Activated naive CD8-positive, alpha-beta T cell treated with anti-CD3 and anti-CD28 coated beads for 36 hours (primary cell): ENCODE data around the gene PTPDC1. TPM values are rescaled to one million over a fixed set of nuclear protein-coding genes. Genes with fewer than 3 reads are reported as not detected.
"Not testable (repeated sequence)": the region's sequence is repeated elsewhere in the genome, so short reads cannot be mapped to it uniquely, and the experiment has no call there.

Experiments used
- DNase-seq: peaks from one replicate; pipeline ENCODE4 v3.0.0; 2021
- H3K27ac Mint-ChIP-seq: one replicate; pipeline ENCODE4 v1.8.0; 2022; ENCODE audit warnings: mild to moderate bottlenecking, moderate library complexity, mixed read lengths
- H3K27me3 Mint-ChIP-seq: one replicate; pipeline ENCODE4 v1.8.0; 2022; ENCODE audit warnings: mild to moderate bottlenecking, mixed read lengths
- H3K36me3 Mint-ChIP-seq: one replicate; pipeline ENCODE4 v1.8.0; 2021; ENCODE audit warnings: mild to moderate bottlenecking, mixed read lengths
- H3K4me1 Mint-ChIP-seq: one replicate; pipeline ENCODE4 v1.8.0; 2021; ENCODE audit warnings: mixed read lengths
- H3K4me3 Mint-ChIP-seq: one replicate; pipeline ENCODE4 v1.8.0; 2022; ENCODE audit warnings: mild to moderate bottlenecking, moderate library complexity, mixed read lengths
- H3K9me3 Mint-ChIP-seq: one replicate; pipeline ENCODE4 v1.8.0; 2022; ENCODE audit warnings: mixed read lengths
- total RNA-seq, 2 experiments: library from RNA; stranded (reverse); gene quantifications; one replicate each; pipeline ENCODE4 v1.2.3, GENCODE V29; 2021

Gene PTPDC1
- total RNA-seq, 2 experiments from 2014 or later = 5.8 to 6.0 TPM

- no peak for DNase-seq
- Mint-ChIP-seq H3K9me3 (no peaks in the 10 kb centered on the region), H3K27ac (no peak overlapping the region), H3K27me3 (no peaks in the 10 kb centered on the region), H3K4me3 (no peak overlapping the region), H3K4me1 (peaks cover 6% of the 10 kb centered on the region), H3K36me3 (peaks cover 7% of the 10 kb centered on the region)
Observed at GRCh38 chr9:94081864-94082463, 2.3 kb upstream of the PTPDC1 start.

- no peaks in the 10 kb centered on the region for H3K9me3 Mint-ChIP-seq
- peaks cover 6% of the 10 kb centered on the region for H3K4me1 Mint-ChIP-seq
- no peaks in the 10 kb centered on the region for H3K27me3 Mint-ChIP-seq
- no peak for DNase-seq
- peaks cover 7% of the 10 kb centered on the region for H3K36me3 Mint-ChIP-seq
- no peak overlapping the region for H3K4me3 Mint-ChIP-seq
- no peak overlapping the region for H3K27ac Mint-ChIP-seq
Observed at GRCh38 chr9:94082553-94082952, 1.7 kb upstream of the PTPDC1 start.

- no peaks in the 10 kb centered on the region for H3K9me3 Mint-ChIP-seq
- peaks cover 7% of the 10 kb centered on the region for H3K36me3 Mint-ChIP-seq
- H3K27me3 Mint-ChIP-seq = no peaks in the 10 kb centered on the region
- peaks cover 6% of the 10 kb centered on the region for H3K4me1 Mint-ChIP-seq
- no peak for DNase-seq
- H3K27ac Mint-ChIP-seq = no peak overlapping the region
- no peak overlapping the region for H3K4me3 Mint-ChIP-seq
Observed at GRCh38 chr9:94082956-94083355, 1.3 kb upstream of the PTPDC1 start.

GRCh38 chr9:94083384-94083783 lies 880 bp upstream of the PTPDC1 start:
- Mint-ChIP-seq H3K36me3 (peaks cover 5% of the 10 kb centered on the region), H3K9me3 (no peaks in the 10 kb centered on the region), H3K27me3 (no peaks in the 10 kb centered on the region), H3K4me1 (peaks cover 6% of the 10 kb centered on the region), H3K4me3 (no peak overlapping the region), H3K27ac (no peak overlapping the region)
- no peak for DNase-seq

GRCh38 chr9:94085062-94085639 lies 887 bp downstream of the PTPDC1 start:
- DNase-seq = no peak
- Mint-ChIP-seq H3K4me1 (peaks cover 6% of the 10 kb centered on the region), H3K4me3 (no peak overlapping the region), H3K27me3 (no peaks in the 10 kb centered on the region), H3K27ac (no peak overlapping the region), H3K36me3 (no peaks in the 10 kb centered on the region), H3K9me3 (no peaks in the 10 kb centered on the region)

GRCh38 chr9:94086486-94087345 lies 2.5 kb downstream of the PTPDC1 start:
- peaks cover 6% of the 10 kb centered on the region for H3K4me1 Mint-ChIP-seq
- DNase-seq = no peak

GRCh38 chr9:94094219-94095145 lies 10.2 kb downstream of the PTPDC1 start:
- H3K27ac Mint-ChIP-seq, H3K27me3 Mint-ChIP-seq, H3K4me3 Mint-ChIP-seq, DNase-seq, H3K9me3 Mint-ChIP-seq, H3K4me1 Mint-ChIP-seq: not testable (repeated sequence)
- H3K36me3 Mint-ChIP-seq = peaks cover 10% of the 10 kb centered on the region

More at GRCh38 chr9:94086486-94087345, 2.5 kb downstream of the PTPDC1 start:
- no peak overlapping the region for H3K27ac Mint-ChIP-seq
- no peaks in the 10 kb centered on the region for H3K36me3 Mint-ChIP-seq
- H3K4me3 Mint-ChIP-seq = no peak overlapping the region
- no peaks in the 10 kb centered on the region for H3K27me3 Mint-ChIP-seq
- H3K9me3 Mint-ChIP-seq = no peaks in the 10 kb centered on the region

GRCh38 chr9:94096819-94097577 lies 12.7 kb downstream of the PTPDC1 start:
- peaks cover 10% of the 10 kb centered on the region for H3K36me3 Mint-ChIP-seq
- no peak overlapping the region for H3K27ac Mint-ChIP-seq
- H3K9me3 Mint-ChIP-seq = no peaks in the 10 kb centered on the region
- H3K4me1 Mint-ChIP-seq = peaks cover 12% of the 10 kb centered on the region
- H3K4me3 Mint-ChIP-seq = no peak overlapping the region
- DNase-seq = no peak
- H3K27me3 Mint-ChIP-seq = no peaks in the 10 kb centered on the region

- H3K27me3 Mint-ChIP-seq = no peaks in the 10 kb centered on the region
- H3K4me1 Mint-ChIP-seq = peaks cover 12% of the 10 kb centered on the region
- no peaks in the 10 kb centered on the region for H3K9me3 Mint-ChIP-seq
- DNase-seq = no peak
- no peak overlapping the region for H3K4me3 Mint-ChIP-seq
- peaks cover 12% of the 10 kb centered on the region for H3K36me3 Mint-ChIP-seq
- H3K27ac Mint-ChIP-seq = no peak overlapping the region
Observed at GRCh38 chr9:94097788-94098414, 13.6 kb downstream of the PTPDC1 start.

GRCh38 chr9:94100152-94100879 lies 16.1 kb downstream of the PTPDC1 start:
- no peak overlapping the region for H3K4me3 Mint-ChIP-seq
- H3K36me3 Mint-ChIP-seq = peaks cover 10% of the 10 kb centered on the region
- no peak overlapping the region for H3K27ac Mint-ChIP-seq
- H3K4me1 Mint-ChIP-seq = peaks cover 12% of the 10 kb centered on the region
- no peak for DNase-seq
- no peaks in the 10 kb centered on the region for H3K27me3 Mint-ChIP-seq
- no peaks in the 10 kb centered on the region for H3K9me3 Mint-ChIP-seq

GRCh38 chr9:94101162-94101853 lies 17.0 kb downstream of the PTPDC1 start:
- Mint-ChIP-seq H3K27me3 (no peaks in the 10 kb centered on the region), H3K27ac (no peak overlapping the region), H3K36me3 (peaks cover 10% of the 10 kb centered on the region), H3K4me1 (peaks cover 12% of the 10 kb centered on the region), H3K4me3 (no peak overlapping the region), H3K9me3 (no peaks in the 10 kb centered on the region)
- DNase-seq = no peak

- Mint-ChIP-seq H3K9me3 (peaks cover 2% of the 10 kb centered on the region), H3K4me1 (peaks cover 2% of the 10 kb centered on the region), H3K27me3 (no peaks in the 10 kb centered on the region), H3K27ac (no peak overlapping the region), H3K36me3 (peaks cover 7% of the 10 kb centered on the region), H3K4me3 (no peak overlapping the region)
- no peak for DNase-seq
Observed at GRCh38 chr9:94108584-94108983, 24.3 kb downstream of the PTPDC1 start.

GRCh38 chr9:94110821-94111252 lies 26.6 kb downstream of the PTPDC1 start:
- Mint-ChIP-seq H3K4me1 (peaks cover 2% of the 10 kb centered on the region), H3K4me3 (no peak overlapping the region), H3K36me3 (peaks cover 3% of the 10 kb centered on the region), H3K9me3 (peaks cover 2% of the 10 kb centered on the region), H3K27me3 (no peaks in the 10 kb centered on the region), H3K27ac (no peak overlapping the region)
- no peak for DNase-seq
